Measurements from ENCODE around the gene RAB17. TPM values are rescaled to one million over a fixed set of nuclear protein-coding genes. Genes with fewer than 3 reads are reported as not detected.

The RAB17 gene
- total and polyA plus RNA-seq, 2 of the 8 experiments (the other 6 are each of a cell fraction or from before 2014, with no cell fraction given), result 42.6 to 83.4 TPM

DNA sequence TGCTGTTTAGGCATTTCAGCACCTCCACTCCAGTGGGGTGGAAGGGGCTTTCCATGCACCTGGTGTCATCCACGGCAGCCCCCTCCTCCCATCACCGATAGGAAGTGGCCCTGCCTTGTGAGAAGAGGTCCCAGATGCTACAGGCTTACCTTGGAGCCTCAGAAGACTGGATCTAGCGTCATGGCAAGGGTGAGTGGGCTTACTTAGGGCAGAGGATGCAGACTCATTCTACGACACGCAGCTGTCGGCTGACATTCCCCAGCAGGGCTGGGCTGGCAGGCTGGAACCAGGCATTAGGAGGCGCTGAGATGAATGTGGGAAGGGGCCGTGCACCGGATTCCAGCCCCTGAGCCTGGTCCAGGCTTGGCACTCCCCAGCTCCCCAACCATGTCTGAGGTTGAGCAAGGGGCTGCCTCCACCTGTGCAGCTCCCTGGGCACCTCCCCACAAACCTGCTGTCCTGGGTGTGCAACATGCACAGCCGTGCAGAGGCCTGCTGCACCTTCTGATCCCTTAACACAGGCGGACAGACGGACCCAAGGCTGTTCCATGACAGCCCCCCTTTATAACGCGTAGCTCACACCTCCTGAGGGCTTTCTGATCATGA lies 25.9 kb downstream of the RAB17 start:
- TF ChIP-seq BCL11A (IDR thresholded peaks at IDR 0.05; ENCODE audit: low read depth in 2 of 2, low read length in 2 of 2) (no peak), TEAD4 (IDR thresholded peaks at IDR 0.05; ENCODE audit: low read depth, low read length) (no peak), NANOG (IDR thresholded peaks at IDR 0.05; ENCODE audit: insufficient read depth, low read depth, low read length, poor library complexity, severe bottlenecking) (no peak), SAP30 (IDR thresholded peaks at IDR 0.05; ENCODE audit: insufficient read depth, insufficient replicate concordance, low read length) (no peak), MAFK (IDR thresholded peaks at IDR 0.05; ENCODE audit: low read depth, low read length) (no peak), KDM5A (IDR thresholded peaks at IDR 0.05; ENCODE audit: low read length) (no peak), SIRT6 (IDR thresholded peaks at IDR 0.05; ENCODE audit: low read length) (no peak), CEBPB (IDR thresholded peaks at IDR 0.05; ENCODE audit: low read depth, low read length) (no peak), TAF7 (optimal IDR thresholded peaks at IDR 0.05; ENCODE audit: borderline replicate concordance, low read depth, low read length) (no peak), POLR2A (IDR thresholded peaks at IDR 0.05; ENCODE audit: control extremely low read depth in 1 of 2, low read depth in 2 of 2, low read length in 2 of 2) (no peak), BRCA1 (IDR thresholded peaks at IDR 0.05; ENCODE audit: low read depth, low read length) (no peak)
- TF ChIP-seq, protein P1, sequence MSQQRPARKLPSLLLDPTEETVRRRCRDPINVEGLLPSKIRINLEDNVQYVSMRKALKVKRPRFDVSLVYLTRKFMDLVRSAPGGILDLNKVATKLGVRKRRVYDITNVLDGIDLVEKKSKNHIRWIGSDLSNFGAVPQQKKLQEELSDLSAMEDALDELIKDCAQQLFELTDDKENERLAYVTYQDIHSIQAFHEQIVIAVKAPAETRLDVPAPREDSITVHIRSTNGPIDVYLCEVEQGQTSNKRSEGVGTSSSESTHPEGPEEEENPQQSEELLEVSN (IDR thresholded peaks at IDR 0.05), result no peak
- WGBS, 2 experiments (ENCODE audit: extremely low coverage in 1 of 2, insufficient coverage in 1 of 2, insufficient read length in 1 of 2, insufficient replicate concordance in 2 of 2, low coverage in 1 of 2, low lambda C conversion rate in 2 of 2, missing lambda C conversion rate in 1 of 2), result 88% methylated on average over 14 of the region's 14 CpGs; no CpG with 5 or more reads in 1 of the 2 experiments
- H2BK12ac ChIP-seq (ENCODE audit: low read depth, low read length), result no peak overlapping the region
- no peak overlapping the region; the same call in 1 of the 2 replicates for H3K18ac ChIP-seq (ENCODE audit: extremely low read depth, low read length)
- no peak overlapping the region for H3K14ac ChIP-seq (ENCODE audit: insufficient read length)
- no peak overlapping the region for H2AFZ ChIP-seq (ENCODE audit: low read length)
- H3K56ac ChIP-seq (replicated peaks; ENCODE audit: insufficient read length, low read depth, low read length), result no peak overlapping the region
- no peak overlapping the region for H3K27ac ChIP-seq (ENCODE audit: low read depth, low read length)
- no peaks in the 10 kb centered on the region for H3K27me3 ChIP-seq (replicated peaks in 1 of 4; ENCODE audit: control insufficient read depth in 3 of 4, extremely low read depth in 1 of 4, insufficient read depth in 3 of 4, low read length in 3 of 4)
- H3K9me3 ChIP-seq (ENCODE audit: insufficient read depth in 2 of 2, low read depth in 1 of 2, low read length in 1 of 2), result no peaks in the 10 kb centered on the region
- H4K5ac ChIP-seq (ENCODE audit: insufficient read length, low read depth, low read length), result no peak overlapping the region
- no peak overlapping the region for H3K23ac ChIP-seq (ENCODE audit: insufficient read length)
- H4K91ac ChIP-seq (replicated peaks; ENCODE audit: insufficient read length, low read length), result no peak overlapping the region
- H3K4me2 ChIP-seq (ENCODE audit: insufficient read depth in 1 of 2, low read depth in 2 of 2, low read length in 2 of 2), result no peak overlapping the region
- H2BK120ac ChIP-seq (replicated peaks; ENCODE audit: low read depth, low read length), result no peak overlapping the region
- no peak overlapping the region for H3K4me3 ChIP-seq (ENCODE audit: extremely low read depth in 1 of 4, insufficient read depth in 2 of 4, low read depth in 3 of 4, low read length in 4 of 4)
- H2AK5ac ChIP-seq (ENCODE audit: low read depth, low read length), result no peak overlapping the region
- peaks cover 11% of the 10 kb centered on the region; the same call in 1 of the 2 replicates for H3K23me2 ChIP-seq (ENCODE audit: low read depth, low read length)
- peaks cover 0 to 4% (median 0%) of the 10 kb centered on the region in 4 experiments; a peak in 2 of 7 replicates for H3K4me1 ChIP-seq (replicated peaks in 1 of 4; ENCODE audit: control insufficient read depth in 3 of 4, insufficient read depth in 4 of 4, low read length in 3 of 4)
- no peak overlapping the region for H4K8ac ChIP-seq (ENCODE audit: extremely low read depth, insufficient read depth, low read length)
- no peak overlapping the region for H3K4ac ChIP-seq (replicated peaks; ENCODE audit: insufficient read length, low read depth, low read length)
- no peak overlapping the region for H2BK20ac ChIP-seq (ENCODE audit: low read length)
- H2BK5ac ChIP-seq (ENCODE audit: low read depth, low read length), result no peak overlapping the region
- H2BK15ac ChIP-seq (ENCODE audit: low read length), result no peak overlapping the region
- H3K9ac ChIP-seq (replicated peaks in 1 of 4; ENCODE audit: extremely low read depth in 1 of 4, low read depth in 3 of 4, low read length in 3 of 4), result no peak overlapping the region
- POLR2A ChIA-PET (ENCODE audit: partially characterized antibody), result interaction anchor here (0.6 kb wide), 1 partner anchor 303 kb away, joined by 3 read pairs; no protein-coding TSS in a partner anchor
- CTCF ChIA-PET (ENCODE audit: partially characterized antibody), result interaction anchor here (0.7 to 4.1 kb wide), 4 partner anchors 15 to 54 kb away, joined by 3 to 17 read pairs (median 6); no protein-coding TSS in a partner anchor
- DNase-seq (ENCODE audit: low read depth in 1 of 2, low spot score in 2 of 2), result no peak
- no peaks in the 10 kb centered on the region for H3K36me3 ChIP-seq (ENCODE audit: control insufficient read depth in 2 of 4, insufficient read depth in 4 of 4, low read length in 3 of 4)
- H3K79me1 ChIP-seq (ENCODE audit: low read depth, low read length), result no peaks in the 10 kb centered on the region
- no peak for FAIRE-seq
- H4K20me1 ChIP-seq (replicated peaks in 1 of 2; ENCODE audit: control insufficient read depth in 1 of 2, insufficient read depth in 2 of 2, low read length in 2 of 2), result peaks cover 0 to 11% of the 10 kb centered on the region in 2 experiments
- no peaks in the 10 kb centered on the region for H3K79me2 ChIP-seq (ENCODE audit: control insufficient read depth in 1 of 2, insufficient read depth in 2 of 2, low read length in 2 of 2)

Data from H1 (cell line).